GM12878 (cell line): ENCODE measurements around the gene CDC42EP1. TPM values are rescaled to one million over a fixed set of nuclear protein-coding genes. Genes with fewer than 3 reads are reported as not detected.
A peak's percentile ranks its signal among the peaks of the same experiment; 100 is the strongest.

ENCODE experiments used
- ATAC-seq: fragments of 200-7000 bp; cut with Tn5 transposase; 3 replicates; pipeline ENCODE4 v1.9.1; 2020; ENCODE audit warnings: mild to moderate bottlenecking, moderate library complexity
- BruUV-seq: library from RNA; stranded (reverse); fragments of 400-500 nt; replicated peaks from 2 replicates; lab custom pipeline; 2021; lab: Mats Ljungman, UMichigan
- CTCF ChIA-PET: fragments of 300-600 bp; sonication (Branson Sonifier 250); formaldehyde crosslinking; extraction: SDS; loops from one replicate; lab custom pipeline; 2021; ENCODE audit warnings: inconsistent platforms; lab: Yijun Ruan, JAX
- POLR2A ChIA-PET: fragments of 350-600 bp; formaldehyde crosslinking; extraction: SDS; loops from one replicate; lab custom pipeline; 2021; ENCODE audit warnings: inconsistent platforms; lab: Charles Lee
- RAD21 ChIA-PET: fragments of 300-600 bp; sonication (Branson Sonifier 250); formaldehyde crosslinking; loops from one replicate; lab custom pipeline; 2023; ENCODE audit warnings: antibody characterized with exemption; ENCODE audit not compliant: unreplicated experiment; lab: Charles Lee
- SMC1A ChIA-PET: fragments of 300-600 bp; sonication (Branson Sonifier 250); formaldehyde crosslinking; loops from one replicate; lab custom pipeline; 2023; ENCODE audit not compliant: unreplicated experiment, uncharacterized antibody; lab: Charles Lee
- DNase-seq: peaks from one replicate; pipeline ENCODE4 v3.0.0-alpha.2; 2011; ENCODE audit warnings: low read depth, low spot score
- FAIRE-seq: peaks from 3 replicates; lab custom pipeline; 2011; peaks lifted over from hg19 to GRCh38; lab: Jason Lieb, UNC
- H2AFZ ChIP-seq: 2 replicates; pipeline ENCODE4 v1.6.0; 2011; ENCODE audit warnings: low read depth, low read length, control low read depth; ENCODE audit not compliant: control insufficient read depth
- H3K27ac ChIP-seq: 2 replicates; pipeline ENCODE4 v1.5.1; 2011; ENCODE audit warnings: control low read depth; ENCODE audit not compliant: control insufficient read depth, insufficient read depth
- H3K27me3 ChIP-seq, 2 experiments: replicated peaks in 1 of 2; 2 replicates each; pipeline versions ENCODE4 v1.6.0 to v1.6.1; 2011; ENCODE audit warnings: low read length in 1 of 2; ENCODE audit not compliant: control insufficient read depth in 2 of 2, insufficient read depth in 2 of 2
- H3K36me3 ChIP-seq, 2 experiments: 2 replicates each; pipeline ENCODE4 v1.5.1; 2011; ENCODE audit warnings: low read length in 1 of 2; ENCODE audit not compliant: control insufficient read depth in 2 of 2, insufficient read depth in 2 of 2
- H3K4me1 ChIP-seq: 2 replicates; pipeline ENCODE4 v1.6.1; 2011; ENCODE audit warnings: mild to moderate bottlenecking, low read length, moderate library complexity, mixed read lengths; ENCODE audit not compliant: control insufficient read depth, insufficient read depth
- H3K4me2 ChIP-seq: 2 replicates; pipeline ENCODE4 v1.6.0; 2011; ENCODE audit warnings: control low read depth; ENCODE audit not compliant: control insufficient read depth, insufficient read depth
- H3K4me3 ChIP-seq: fragments of 200-600 bp; sonication (generic); 2 replicates; pipeline ENCODE4 v1.5.1; 2016
- H3K79me2 ChIP-seq: 2 replicates; pipeline ENCODE4 v1.6.0; 2011; ENCODE audit warnings: low read length; ENCODE audit not compliant: control insufficient read depth, insufficient read depth
- H3K9ac ChIP-seq: 2 replicates; pipeline ENCODE4 v1.8.0; 2011; ENCODE audit warnings: low read length, control low read depth, mixed read lengths; ENCODE audit not compliant: control insufficient read depth, insufficient read depth
- H3K9me3 ChIP-seq: replicated peaks from 3 replicates; pipeline ENCODE4 v1.5.1; 2011; ENCODE audit warnings: mild to moderate bottlenecking, low read length; ENCODE audit not compliant: control insufficient read depth, insufficient read depth
- H4K20me1 ChIP-seq: 2 replicates; pipeline ENCODE4 v1.6.0; 2011; ENCODE audit not compliant: control insufficient read depth, insufficient read depth
- DPF2 ChIP-seq: fragments of 450-650 bp; IDR thresholded peaks from 2 replicates; pipeline ENCODE4 v1.6.1; 2017; ENCODE audit warnings: mild to moderate bottlenecking
- ZNF207 ChIP-seq: fragments of 450-650 bp; IDR thresholded peaks from 2 replicates; pipeline ENCODE4 v1.6.1; 2014; ENCODE audit warnings: antibody characterized with exemption, mild to moderate bottlenecking, borderline replicate concordance
- WGBS: methylation state at CpG from one replicate; pipeline ENCODE4 v1.1.6; 2016; ENCODE audit warnings: low lambda C conversion rate; ENCODE audit not compliant: insufficient replicate concordance, insufficient coverage; ENCODE audit errors: missing lambda C conversion rate; 5-methylcytosine and 5-hydroxymethylcytosine counted together
- in situ Hi-C: fragments of 300-500 bp; cut with MboI; formaldehyde crosslinking; loops from 9 replicates; pipeline ENCODE4 v1.14.3; 2018; ENCODE audit warnings: mixed read lengths
- intact Hi-C: fragments of 100-400 bp; cut with micrococcal nuclease; formaldehyde crosslinking; loops from one replicate; pipeline ENCODE4 v1.14.2; 2022; ENCODE audit not compliant: unreplicated experiment
- polyA plus RNA-seq, 11 experiments: library from polyadenylated mRNA; depleted of rRNA in 4 of 11; unstranded in 6 of 11; stranded (reverse) in 5 of 11; fragments of >200 nt; fragmentation: Nextera tagmentation in 4 of 11; fragmentation: Illumina TruSeq in 1 of 11; extraction: Ambion mirVana in 4 of 11; extraction: Trizol in 1 of 11; gene quantifications; 1 replicate in 1 of 11; 2 replicates in 10 of 11; pipeline versions ENCODE4 v1.2.1 to v1.2.3, GENCODE V29; 2011 to 2016; ENCODE audit warnings: inconsistent platforms in 2 of 11, missing spikeins in 2 of 11, low read depth in 1 of 11
- total RNA-seq, 4 experiments: library from RNA; depleted of rRNA in 3 of 4; stranded (reverse); fragments of >200 nt in 3 of 4; fragmentation: Illumina TruSeq in 1 of 4; extraction: Trizol in 1 of 4; gene quantifications; 2 replicates each; pipeline versions ENCODE4 v1.2.1 to v1.2.3, GENCODE V29; 2013 to 2021
- TF ChIP-seq, protein P1 (sequence below): fragments of 450-650 bp; IDR thresholded peaks from 2 replicates; pipeline ENCODE4 v1.6.1; 2016; ENCODE audit warnings: mild to moderate bottlenecking

The CDC42EP1 gene
- total and polyA plus RNA-seq, 10 of the 15 experiments (the other 5 are each of a cell fraction or from before 2014, with no cell fraction given), result 0.04 to 0.33 (median 0.09) TPM; not detected in 7

DNA sequence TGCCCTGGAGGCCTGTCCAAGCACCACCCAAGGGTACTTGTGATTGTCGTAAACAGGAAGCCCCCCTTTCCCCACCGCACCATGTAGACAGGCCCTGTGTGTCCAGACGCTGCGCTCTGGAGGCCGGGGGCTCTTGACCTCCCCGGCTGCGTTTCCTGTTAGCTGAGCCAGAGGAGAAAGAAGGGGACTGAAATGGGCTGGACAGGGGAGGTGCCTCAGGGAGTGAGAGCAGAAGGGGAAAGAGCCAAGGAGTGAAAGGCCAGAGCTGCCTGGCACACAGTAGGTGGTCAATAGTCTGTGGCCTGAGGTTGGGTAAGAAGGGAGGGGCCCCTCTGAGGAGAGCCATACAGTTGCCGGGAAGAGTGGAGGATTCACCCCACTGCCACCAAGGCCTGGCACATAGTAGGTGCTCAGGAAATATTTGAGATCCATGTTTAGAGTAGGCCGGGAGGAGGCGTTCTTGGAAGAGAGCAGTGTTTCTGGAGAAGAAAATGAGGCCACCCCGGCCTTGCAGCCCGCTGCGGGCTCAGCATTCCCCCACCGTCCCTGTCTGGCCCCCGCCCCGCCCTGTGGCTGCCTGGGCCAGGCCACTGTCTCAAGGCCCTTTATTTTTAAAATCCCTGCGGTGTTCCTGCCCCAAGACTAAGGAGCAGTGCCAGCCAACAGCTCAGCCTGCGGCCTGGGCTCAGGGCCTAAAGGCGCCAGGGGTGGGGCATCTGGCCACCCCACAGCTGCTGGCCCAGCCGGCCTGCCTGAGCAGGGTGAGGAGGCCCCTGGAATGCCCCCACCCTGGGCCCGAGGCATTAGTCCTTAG lies 13.6 kb upstream of the CDC42EP1 start:
- Histone ChIP-seq H3K27ac (no peak overlapping the region), H3K9me3 (no peaks in the 10 kb centered on the region), H2AFZ (no peak overlapping the region), H3K36me3 (no peaks in the 10 kb centered on the region), H3K4me2 (no peak overlapping the region), H4K20me1 (no peaks in the 10 kb centered on the region; the same call in 1 of the 2 replicates), H3K27me3 (peaks cover 0 to 2% of the 10 kb centered on the region in 2 experiments; a peak in 1 of 4 replicates)
- no peak for FAIRE-seq
- CTCF ChIA-PET, result interaction anchor here (0.9 to 16.8 kb wide), 6 partner anchors 8 to 60 kb away, joined by 3 to 541 read pairs (median 4); partner anchors contain the start of gene CDC42EP1
- in situ Hi-C loops, result no loop called here
- no peak for DNase-seq
- TF ChIP-seq, protein P1, sequence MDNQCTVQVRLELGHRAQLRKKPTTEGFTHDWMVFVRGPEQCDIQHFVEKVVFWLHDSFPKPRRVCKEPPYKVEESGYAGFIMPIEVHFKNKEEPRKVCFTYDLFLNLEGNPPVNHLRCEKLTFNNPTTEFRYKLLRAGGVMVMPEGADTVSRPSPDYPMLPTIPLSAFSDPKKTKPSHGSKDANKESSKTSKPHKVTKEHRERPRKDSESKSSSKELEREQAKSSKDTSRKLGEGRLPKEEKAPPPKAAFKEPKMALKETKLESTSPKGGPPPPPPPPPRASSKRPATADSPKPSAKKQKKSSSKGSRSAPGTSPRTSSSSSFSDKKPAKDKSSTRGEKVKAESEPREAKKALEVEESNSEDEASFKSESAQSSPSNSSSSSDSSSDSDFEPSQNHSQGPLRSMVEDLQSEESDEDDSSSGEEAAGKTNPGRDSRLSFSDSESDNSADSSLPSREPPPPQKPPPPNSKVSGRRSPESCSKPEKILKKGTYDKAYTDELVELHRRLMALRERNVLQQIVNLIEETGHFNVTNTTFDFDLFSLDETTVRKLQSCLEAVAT, result no peak
- peak; percentile 90 for TF ChIP-seq DPF2
- TF ChIP-seq ZNF207, result no peak
- TF ChIP-seq, all 136 proteins: peak for 1
- H3K9ac ChIP-seq, result no peak overlapping the region
- ChIA-PET RAD21 (interaction anchor here (1.9 to 12.8 kb wide), 3 partner anchors 19 to 44 kb away, joined by 6 to 237 read pairs (median 183); no protein-coding TSS in a partner anchor), SMC1A (interaction anchor here (5.9 to 14.3 kb wide), 3 partner anchors 20 to 43 kb away, joined by 33 to 216 read pairs (median 179); no protein-coding TSS in a partner anchor), POLR2A (interaction anchor here (0.5 to 0.9 kb wide), 4 partner anchors 44 to 279 kb away, joined by 3 to 4 read pairs (median 3); partner anchors contain the start of gene GGA1)
- intact Hi-C loops, result no loop called here
- peaks cover 8% of the 10 kb centered on the region for H3K4me1 ChIP-seq
- no peak overlapping the region for H3K4me3 ChIP-seq
- WGBS, result 52% methylated on average over 20 of the region's 21 CpGs
- ATAC-seq, result no peak
- no TSS peak for BruUV-seq
- H3K79me2 ChIP-seq, result no peaks in the 10 kb centered on the region
